ENCODE measurements around the gene CNDP1.

DNA sequence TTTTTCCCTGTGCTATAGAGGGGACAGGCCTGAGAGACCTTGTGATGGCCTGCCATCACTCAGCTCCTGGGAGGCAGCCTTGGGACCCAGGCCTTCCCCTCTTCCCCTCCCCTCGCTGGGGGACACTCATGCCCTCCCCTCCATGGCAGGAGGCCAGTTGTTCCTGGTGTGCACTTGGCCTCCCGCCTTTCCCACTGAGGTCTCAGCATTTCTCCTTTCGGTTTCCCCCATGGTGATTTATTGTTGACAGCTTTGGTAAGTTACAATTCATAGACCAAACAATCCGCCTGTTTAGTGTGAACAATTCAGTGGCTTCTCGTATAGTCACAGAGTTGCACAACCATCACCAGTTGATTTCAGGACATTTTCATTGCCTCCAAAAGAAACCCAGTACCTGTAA, 10.2 kb upstream of the CNDP1 start:
- no peak for TF ChIP-seq CTCF (IDR thresholded peaks at IDR 0.05; ENCODE audit: poor library complexity, severe bottlenecking)
- TF ChIP-seq EP300 (conservative IDR thresholded peaks at IDR 0.05; ENCODE audit: poor library complexity, severe bottlenecking), result no peak
- no peak for TF ChIP-seq TAF1 (IDR thresholded peaks at IDR 0.05; ENCODE audit: low read depth)
- TF ChIP-seq SMC3 (conservative IDR thresholded peaks at IDR 0.05; ENCODE audit: poor library complexity), result no peak
- TF ChIP-seq POLR2AphosphoS5 (IDR thresholded peaks at IDR 0.05), result no peak
- TF ChIP-seq RAD21 (conservative IDR thresholded peaks at IDR 0.05), result no peak
- TF ChIP-seq EZH2 (IDR thresholded peaks at IDR 0.05; ENCODE audit: borderline replicate concordance, insufficient read depth, low read length, poor library complexity, severe bottlenecking), result no peak
- TF ChIP-seq REST (IDR thresholded peaks at IDR 0.05; ENCODE audit: borderline replicate concordance), result no peak
- TF ChIP-seq MXI1 (conservative IDR thresholded peaks at IDR 0.05; ENCODE audit: poor library complexity, severe bottlenecking), result no peak
